Measurements from ENCODE around the gene DYNLT4. TPM values are rescaled to one million over a fixed set of nuclear protein-coding genes. Genes with fewer than 3 reads are reported as not detected.

The DYNLT4 gene
- total and polyA plus RNA-seq, 2 of the 13 experiments (the other 11 are each of a cell fraction or from before 2014, with no cell fraction given): 0.77 TPM; not detected in 1

DNA sequence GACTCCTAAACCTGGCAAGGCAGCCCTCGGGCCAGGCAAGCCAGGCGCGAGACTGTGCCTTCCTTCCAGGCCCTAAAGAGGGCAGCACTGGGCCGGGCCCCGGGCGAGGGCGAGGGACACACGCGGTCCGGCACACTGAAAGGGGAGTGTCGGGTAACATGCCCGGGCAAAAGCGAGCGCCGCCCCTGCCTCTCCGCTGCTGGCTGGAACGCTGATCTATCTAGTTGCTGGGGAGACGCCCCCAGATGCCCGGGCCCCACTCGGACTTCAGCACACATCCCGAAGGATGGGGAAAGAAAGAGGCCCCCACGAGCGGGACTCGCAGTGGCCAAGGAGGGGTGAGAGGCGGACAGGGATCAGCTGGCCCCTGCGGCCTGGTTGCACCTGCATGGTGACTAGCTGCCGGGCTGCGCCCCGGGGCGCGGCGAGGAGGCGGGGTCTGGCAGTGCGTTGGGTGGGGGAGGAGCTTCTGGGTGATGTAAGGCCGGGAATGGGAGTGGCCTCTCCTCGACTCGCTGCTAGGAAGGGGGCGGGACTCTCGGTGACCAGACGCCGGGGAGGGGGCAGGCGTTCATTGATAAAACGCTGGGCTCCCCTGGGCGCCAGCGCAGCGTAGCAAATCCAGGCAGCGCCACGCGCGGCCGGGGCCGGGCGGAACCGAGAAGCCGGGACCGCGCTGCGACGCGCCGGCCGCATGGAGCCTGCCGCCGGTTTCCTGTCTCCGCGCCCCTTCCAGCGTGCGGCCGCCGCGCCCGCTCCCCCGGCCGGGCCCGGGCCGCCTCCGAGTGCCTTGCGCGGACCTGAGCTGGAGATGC is 7.2 kb downstream of the DYNLT4 start, which contains the start of gene PLK3 (continued):
- TF ChIP-seq NR3C1 (CRISPR knock-in tag; IDR thresholded peaks at IDR 0.05): no peak
- TF ChIP-seq, protein P1, sequence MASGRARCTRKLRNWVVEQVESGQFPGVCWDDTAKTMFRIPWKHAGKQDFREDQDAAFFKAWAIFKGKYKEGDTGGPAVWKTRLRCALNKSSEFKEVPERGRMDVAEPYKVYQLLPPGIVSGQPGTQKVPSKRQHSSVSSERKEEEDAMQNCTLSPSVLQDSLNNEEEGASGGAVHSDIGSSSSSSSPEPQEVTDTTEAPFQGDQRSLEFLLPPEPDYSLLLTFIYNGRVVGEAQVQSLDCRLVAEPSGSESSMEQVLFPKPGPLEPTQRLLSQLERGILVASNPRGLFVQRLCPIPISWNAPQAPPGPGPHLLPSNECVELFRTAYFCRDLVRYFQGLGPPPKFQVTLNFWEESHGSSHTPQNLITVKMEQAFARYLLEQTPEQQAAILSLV (CRISPR knock-in tag; IDR thresholded peaks at IDR 0.05; ENCODE audit: borderline replicate concordance): peak; percentile 82
- TF ChIP-seq, protein P2, sequence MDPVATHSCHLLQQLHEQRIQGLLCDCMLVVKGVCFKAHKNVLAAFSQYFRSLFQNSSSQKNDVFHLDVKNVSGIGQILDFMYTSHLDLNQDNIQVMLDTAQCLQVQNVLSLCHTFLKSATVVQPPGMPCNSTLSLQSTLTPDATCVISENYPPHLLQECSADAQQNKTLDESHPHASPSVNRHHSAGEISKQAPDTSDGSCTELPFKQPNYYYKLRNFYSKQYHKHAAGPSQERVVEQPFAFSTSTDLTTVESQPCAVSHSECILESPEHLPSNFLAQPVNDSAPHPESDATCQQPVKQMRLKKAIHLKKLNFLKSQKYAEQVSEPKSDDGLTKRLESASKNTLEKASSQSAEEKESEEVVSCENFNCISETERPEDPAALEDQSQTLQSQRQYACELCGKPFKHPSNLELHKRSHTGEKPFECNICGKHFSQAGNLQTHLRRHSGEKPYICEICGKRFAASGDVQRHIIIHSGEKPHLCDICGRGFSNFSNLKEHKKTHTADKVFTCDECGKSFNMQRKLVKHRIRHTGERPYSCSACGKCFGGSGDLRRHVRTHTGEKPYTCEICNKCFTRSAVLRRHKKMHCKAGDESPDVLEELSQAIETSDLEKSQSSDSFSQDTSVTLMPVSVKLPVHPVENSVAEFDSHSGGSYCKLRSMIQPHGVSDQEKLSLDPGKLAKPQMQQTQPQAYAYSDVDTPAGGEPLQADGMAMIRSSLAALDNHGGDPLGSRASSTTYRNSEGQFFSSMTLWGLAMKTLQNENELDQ (CRISPR knock-in tag; IDR thresholded peaks at IDR 0.05; ENCODE audit: borderline replicate concordance): no peak
- no peak for TF ChIP-seq AHR (CRISPR knock-in tag; IDR thresholded peaks at IDR 0.05)
- TF ChIP-seq, protein P3, sequence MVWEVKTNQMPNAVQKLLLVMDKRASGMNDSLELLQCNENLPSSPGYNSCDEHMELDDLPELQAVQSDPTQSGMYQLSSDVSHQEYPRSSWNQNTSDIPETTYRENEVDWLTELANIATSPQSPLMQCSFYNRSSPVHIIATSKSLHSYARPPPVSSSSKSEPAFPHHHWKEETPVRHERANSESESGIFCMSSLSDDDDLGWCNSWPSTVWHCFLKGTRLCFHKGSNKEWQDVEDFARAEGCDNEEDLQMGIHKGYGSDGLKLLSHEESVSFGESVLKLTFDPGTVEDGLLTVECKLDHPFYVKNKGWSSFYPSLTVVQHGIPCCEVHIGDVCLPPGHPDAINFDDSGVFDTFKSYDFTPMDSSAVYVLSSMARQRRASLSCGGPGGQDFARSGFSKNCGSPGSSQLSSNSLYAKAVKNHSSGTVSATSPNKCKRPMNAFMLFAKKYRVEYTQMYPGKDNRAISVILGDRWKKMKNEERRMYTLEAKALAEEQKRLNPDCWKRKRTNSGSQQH (CRISPR knock-in tag; IDR thresholded peaks at IDR 0.05; ENCODE audit: low read depth): peak; percentile 48
- TF ChIP-seq, protein P4, sequence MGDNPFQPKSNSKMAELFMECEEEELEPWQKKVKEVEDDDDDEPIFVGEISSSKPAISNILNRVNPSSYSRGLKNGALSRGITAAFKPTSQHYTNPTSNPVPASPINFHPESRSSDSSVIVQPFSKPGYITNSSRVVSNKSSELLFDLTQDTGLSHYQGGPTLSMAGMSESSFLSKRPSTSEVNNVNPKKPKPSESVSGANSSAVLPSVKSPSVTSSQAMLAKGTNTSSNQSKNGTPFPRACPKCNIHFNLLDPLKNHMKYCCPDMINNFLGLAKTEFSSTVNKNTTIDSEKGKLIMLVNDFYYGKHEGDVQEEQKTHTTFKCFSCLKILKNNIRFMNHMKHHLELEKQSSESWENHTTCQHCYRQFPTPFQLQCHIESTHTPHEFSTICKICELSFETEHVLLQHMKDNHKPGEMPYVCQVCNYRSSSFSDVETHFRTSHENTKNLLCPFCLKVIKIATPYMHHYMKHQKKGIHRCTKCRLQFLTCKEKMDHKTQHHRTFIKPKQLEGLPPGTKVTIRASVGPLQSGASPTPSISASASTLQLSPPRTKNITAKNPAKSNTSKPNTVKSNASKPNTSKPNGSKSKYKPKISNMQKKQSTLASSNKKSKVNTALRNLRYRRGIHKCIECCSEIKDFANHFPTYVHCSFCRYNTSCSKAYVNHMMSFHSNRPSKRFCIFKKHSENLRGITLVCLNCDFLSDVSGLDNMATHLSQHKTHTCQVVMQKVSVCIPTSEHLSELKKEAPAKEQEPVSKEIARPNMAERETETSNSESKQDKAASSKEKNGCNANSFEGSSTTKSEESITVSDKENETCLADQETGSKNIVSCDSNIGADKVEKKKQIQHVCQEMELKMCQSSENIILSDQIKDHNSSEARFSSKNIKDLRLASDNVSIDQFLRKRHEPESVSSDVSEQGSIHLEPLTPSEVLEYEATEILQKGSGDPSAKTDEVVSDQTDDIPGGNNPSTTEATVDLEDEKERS (CRISPR knock-in tag; IDR thresholded peaks at IDR 0.05): no peak; the same call in 1 of the 2 replicates
- TF ChIP-seq, protein P5, sequence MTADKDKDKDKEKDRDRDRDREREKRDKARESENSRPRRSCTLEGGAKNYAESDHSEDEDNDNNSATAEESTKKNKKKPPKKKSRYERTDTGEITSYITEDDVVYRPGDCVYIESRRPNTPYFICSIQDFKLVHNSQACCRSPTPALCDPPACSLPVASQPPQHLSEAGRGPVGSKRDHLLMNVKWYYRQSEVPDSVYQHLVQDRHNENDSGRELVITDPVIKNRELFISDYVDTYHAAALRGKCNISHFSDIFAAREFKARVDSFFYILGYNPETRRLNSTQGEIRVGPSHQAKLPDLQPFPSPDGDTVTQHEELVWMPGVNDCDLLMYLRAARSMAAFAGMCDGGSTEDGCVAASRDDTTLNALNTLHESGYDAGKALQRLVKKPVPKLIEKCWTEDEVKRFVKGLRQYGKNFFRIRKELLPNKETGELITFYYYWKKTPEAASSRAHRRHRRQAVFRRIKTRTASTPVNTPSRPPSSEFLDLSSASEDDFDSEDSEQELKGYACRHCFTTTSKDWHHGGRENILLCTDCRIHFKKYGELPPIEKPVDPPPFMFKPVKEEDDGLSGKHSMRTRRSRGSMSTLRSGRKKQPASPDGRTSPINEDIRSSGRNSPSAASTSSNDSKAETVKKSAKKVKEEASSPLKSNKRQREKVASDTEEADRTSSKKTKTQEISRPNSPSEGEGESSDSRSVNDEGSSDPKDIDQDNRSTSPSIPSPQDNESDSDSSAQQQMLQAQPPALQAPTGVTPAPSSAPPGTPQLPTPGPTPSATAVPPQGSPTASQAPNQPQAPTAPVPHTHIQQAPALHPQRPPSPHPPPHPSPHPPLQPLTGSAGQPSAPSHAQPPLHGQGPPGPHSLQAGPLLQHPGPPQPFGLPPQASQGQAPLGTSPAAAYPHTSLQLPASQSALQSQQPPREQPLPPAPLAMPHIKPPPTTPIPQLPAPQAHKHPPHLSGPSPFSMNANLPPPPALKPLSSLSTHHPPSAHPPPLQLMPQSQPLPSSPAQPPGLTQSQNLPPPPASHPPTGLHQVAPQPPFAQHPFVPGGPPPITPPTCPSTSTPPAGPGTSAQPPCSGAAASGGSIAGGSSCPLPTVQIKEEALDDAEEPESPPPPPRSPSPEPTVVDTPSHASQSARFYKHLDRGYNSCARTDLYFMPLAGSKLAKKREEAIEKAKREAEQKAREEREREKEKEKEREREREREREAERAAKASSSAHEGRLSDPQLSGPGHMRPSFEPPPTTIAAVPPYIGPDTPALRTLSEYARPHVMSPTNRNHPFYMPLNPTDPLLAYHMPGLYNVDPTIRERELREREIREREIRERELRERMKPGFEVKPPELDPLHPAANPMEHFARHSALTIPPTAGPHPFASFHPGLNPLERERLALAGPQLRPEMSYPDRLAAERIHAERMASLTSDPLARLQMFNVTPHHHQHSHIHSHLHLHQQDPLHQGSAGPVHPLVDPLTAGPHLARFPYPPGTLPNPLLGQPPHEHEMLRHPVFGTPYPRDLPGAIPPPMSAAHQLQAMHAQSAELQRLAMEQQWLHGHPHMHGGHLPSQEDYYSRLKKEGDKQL (CRISPR knock-in tag; IDR thresholded peaks at IDR 0.05; ENCODE audit: low read depth): no peak
- TF ChIP-seq, protein P6, sequence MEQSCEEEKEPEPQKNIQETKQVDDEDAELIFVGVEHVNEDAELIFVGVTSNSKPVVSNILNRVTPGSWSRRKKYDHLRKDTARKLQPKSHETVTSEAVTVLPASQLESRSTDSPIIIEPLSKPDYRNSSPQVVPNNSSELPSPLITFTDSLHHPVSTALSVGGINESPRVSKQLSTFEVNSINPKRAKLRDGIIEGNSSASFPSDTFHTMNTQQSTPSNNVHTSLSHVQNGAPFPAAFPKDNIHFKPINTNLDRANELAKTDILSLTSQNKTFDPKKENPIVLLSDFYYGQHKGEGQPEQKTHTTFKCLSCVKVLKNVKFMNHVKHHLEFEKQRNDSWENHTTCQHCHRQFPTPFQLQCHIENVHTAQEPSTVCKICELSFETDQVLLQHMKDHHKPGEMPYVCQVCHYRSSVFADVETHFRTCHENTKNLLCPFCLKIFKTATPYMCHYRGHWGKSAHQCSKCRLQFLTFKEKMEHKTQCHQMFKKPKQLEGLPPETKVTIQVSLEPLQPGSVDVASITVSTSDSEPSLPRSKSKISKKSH (CRISPR knock-in tag; IDR thresholded peaks at IDR 0.05; ENCODE audit: borderline replicate concordance): peak; percentile 96
- TF ChIP-seq, protein P7, sequence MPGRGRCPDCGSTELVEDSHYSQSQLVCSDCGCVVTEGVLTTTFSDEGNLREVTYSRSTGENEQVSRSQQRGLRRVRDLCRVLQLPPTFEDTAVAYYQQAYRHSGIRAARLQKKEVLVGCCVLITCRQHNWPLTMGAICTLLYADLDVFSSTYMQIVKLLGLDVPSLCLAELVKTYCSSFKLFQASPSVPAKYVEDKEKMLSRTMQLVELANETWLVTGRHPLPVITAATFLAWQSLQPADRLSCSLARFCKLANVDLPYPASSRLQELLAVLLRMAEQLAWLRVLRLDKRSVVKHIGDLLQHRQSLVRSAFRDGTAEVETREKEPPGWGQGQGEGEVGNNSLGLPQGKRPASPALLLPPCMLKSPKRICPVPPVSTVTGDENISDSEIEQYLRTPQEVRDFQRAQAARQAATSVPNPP (CRISPR knock-in tag; IDR thresholded peaks at IDR 0.05): 0 out of 2 replicates have a peak, but pooled peaks have one; percentile 14
